Natural killer cell treated with Interleukin-12 subunit alpha and Interleukin-12 subunit beta and Interleukin-15 and Interleukin-18, amount 100 ng/mL, for 72 hours (primary cell): Measurements from ENCODE around the gene ATIC. TPM values are rescaled to one million over a fixed set of nuclear protein-coding genes. Genes with fewer than 3 reads are reported as not detected.

Experiments
- ATAC-seq, 2 donors: fragments of 150-1000 bp; cut with Tn5 transposase in 1 of 2; sonication (Bioruptor Pico), chemical (Tn5 transposase) in 1 of 2; 2 replicates each; pipeline ENCODE4 v1.10.0; 2021
- DNase-seq: peaks from one replicate; pipeline ENCODE4 v3.0.0; 2022; ENCODE audit warnings: low spot score
- H3K27ac Mint-ChIP-seq, 2 donors: 1 replicate in 1 of 2; 2 replicates in 1 of 2; pipeline ENCODE4 v1.8.0; 2022; ENCODE audit warnings: mixed read lengths in 2 of 2, mild to moderate bottlenecking in 1 of 2, moderate library complexity in 1 of 2
- H3K27me3 Mint-ChIP-seq, 2 donors: 1 replicate in 1 of 2; 2 replicates in 1 of 2; pipeline ENCODE4 v1.8.0; 2022; ENCODE audit warnings: mixed read lengths in 2 of 2
- H3K36me3 Mint-ChIP-seq: one replicate; pipeline ENCODE4 v1.8.0; 2022; ENCODE audit warnings: mixed read lengths
- H3K4me1 Mint-ChIP-seq, 2 donors: 1 replicate in 1 of 2; 2 replicates in 1 of 2; pipeline ENCODE4 v1.8.0; 2022; ENCODE audit warnings: low read depth in 2 of 2, mixed read lengths in 2 of 2, mild to moderate bottlenecking in 1 of 2
- H3K4me3 Mint-ChIP-seq: one replicate; pipeline ENCODE4 v1.8.0; 2022; ENCODE audit warnings: mixed read lengths
- H3K9me3 Mint-ChIP-seq: 2 replicates; pipeline ENCODE4 v1.8.0; 2022; ENCODE audit warnings: mixed read lengths
- total RNA-seq, 2 donors: library from RNA; stranded (reverse); gene quantifications; one replicate each; pipeline ENCODE4 v1.2.3, GENCODE V29; 2022

ATIC gene
- total RNA-seq, result 100 to 1,000 TPM; 112 to 199 TPM

DNA sequence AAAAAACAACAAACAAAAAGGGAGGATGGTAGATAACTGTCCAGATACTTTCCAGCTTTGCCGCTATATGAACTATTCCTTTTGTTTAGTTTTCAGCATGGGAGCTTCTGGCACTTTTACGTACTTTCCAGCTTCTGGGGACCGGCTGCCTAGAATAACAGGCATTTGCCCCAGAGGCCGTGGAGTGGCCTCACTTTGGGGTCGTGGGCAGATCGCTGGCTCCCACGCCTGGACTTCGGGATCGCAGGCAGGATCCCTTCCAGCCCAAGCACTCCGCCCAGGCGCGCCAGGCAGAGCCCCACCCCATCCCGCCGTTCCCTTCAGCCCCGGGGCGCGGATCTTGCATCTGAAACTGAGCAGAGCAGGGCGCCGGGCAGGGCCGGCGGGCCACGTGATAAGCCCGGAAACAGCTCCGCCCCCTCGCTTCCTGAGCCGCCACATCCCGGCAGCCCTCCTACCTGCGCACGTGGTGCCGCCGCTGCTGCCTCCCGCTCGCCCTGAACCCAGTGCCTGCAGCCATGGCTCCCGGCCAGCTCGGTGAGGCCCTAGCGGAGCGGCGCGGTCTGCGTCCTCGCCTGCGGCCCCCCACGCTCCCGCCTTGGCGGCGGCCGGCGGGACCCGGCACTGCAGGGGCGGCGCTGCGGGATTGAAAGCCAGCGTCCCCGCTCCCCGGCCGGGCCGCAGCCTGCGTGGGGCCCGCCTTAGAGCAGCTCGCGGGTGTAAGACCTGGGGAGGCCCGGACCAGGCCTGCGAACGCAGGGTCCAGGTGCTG, at the start of gene ATIC:
Gene ATIC, plus strand, starts transcription at position 435 of the 772 bp plus-strand sequence. Its CDS starts 84 bp downstream, at position 519.
- ATAC-seq (peak; percentile 99 to 100), DNase-seq (peak; percentile 95)
- Mint-ChIP-seq H3K27ac (peak within 1 kb of the TSS; percentile 67 to 81), H3K4me3 (peak within 1 kb of the TSS; percentile 88), H3K4me1 (peaks cover 14 to 22% of the 10 kb centered on the region in 2 donors), H3K9me3 (no peaks in the 10 kb centered on the region), H3K27me3 (no peaks in the 10 kb centered on the region), H3K36me3 (peaks cover 9% of the 10 kb centered on the region)

DNA sequence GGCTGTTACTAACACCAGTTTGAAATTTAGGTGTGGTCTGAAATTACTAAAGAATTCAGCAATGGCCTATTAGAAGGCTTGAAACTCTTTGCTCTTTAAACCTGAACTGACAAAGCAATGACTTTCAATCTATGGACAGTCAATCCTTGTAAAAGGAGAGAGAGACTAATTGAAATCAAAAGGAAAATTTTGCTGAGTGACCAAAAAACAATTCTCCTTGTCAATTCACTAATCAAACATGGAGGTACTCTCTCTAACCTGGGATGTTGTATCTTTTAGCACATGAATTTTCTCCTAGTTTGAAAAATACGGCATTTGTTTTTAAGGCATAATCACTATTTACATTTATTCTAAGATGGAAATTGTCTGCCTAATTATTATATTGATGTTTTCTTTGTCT, 49.6 kb upstream of the ATIC start:
- Mint-ChIP-seq H3K9me3 (no peaks in the 10 kb centered on the region), H3K4me3 (no peak overlapping the region), H3K27ac (no peak overlapping the region), H3K4me1 (no peaks in the 10 kb centered on the region), H3K36me3 (no peaks in the 10 kb centered on the region), H3K27me3 (peaks cover 11 to 15% of the 10 kb centered on the region in 2 donors)
- ATAC-seq (no peak), DNase-seq (no peak)

DNA sequence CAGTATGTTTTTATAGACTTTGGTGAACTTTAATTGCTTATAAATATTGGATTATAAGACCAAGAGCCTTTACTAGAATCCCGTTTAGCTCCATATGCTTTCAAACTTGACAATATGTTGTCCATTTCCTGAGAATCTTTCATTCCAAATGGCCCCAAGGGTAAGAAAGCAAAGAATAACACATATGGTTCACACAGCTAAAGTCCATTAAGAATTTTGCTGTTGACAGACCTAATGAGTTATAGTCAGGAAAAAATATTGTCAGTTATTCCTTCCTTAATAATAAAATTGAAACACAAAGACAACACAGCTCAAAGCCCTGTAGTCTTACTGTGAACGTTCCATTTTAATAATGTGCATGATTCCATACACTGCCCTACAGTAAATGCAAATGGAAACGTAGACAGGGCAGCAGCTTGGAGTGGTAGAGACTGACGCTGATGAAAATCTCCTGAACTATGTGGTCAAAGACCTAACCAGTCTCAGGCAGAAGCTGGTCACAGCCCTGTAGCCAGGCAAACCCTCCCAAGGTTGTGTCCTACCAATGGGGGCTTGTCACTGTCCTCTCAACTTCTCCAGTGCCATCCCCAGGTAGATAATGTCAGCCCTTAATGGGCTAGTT, 49.0 kb upstream of the ATIC start:
- Mint-ChIP-seq H3K27me3 (peaks cover 14 to 15% of the 10 kb centered on the region in 2 donors), H3K4me3 (no peak overlapping the region), H3K36me3 (no peaks in the 10 kb centered on the region), H3K4me1 (no peaks in the 10 kb centered on the region), H3K9me3 (no peaks in the 10 kb centered on the region), H3K27ac (no peak overlapping the region)
- ATAC-seq (no peak), DNase-seq (no peak)

DNA sequence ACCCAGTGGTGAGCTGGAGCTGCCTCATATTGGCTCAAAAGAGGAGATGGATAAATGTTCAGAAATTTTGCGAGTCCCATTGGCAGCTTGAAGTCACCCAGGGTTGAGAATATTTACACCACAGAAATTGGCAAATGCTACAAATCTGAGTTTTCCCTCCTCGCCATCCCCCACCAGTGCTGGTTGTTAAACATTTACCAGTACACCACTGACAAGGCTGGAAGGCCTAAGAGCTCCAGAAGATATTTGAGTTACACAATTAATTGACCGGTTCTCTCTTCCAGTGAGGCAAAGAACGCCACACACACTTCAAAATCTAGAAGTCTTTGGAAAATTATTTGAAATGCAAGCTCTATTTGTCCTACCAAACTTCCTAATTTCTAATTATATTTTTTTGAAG, 47.5 kb upstream of the ATIC start:
- DNase-seq (no peak), ATAC-seq (no peak)
- no peaks in the 10 kb centered on the region for H3K4me1 Mint-ChIP-seq
- no peak overlapping the region for H3K27ac Mint-ChIP-seq
- H3K9me3 Mint-ChIP-seq, result no peaks in the 10 kb centered on the region
- H3K4me3 Mint-ChIP-seq, result no peak overlapping the region
- peaks cover 9 to 14% of the 10 kb centered on the region in 2 donors for H3K27me3 Mint-ChIP-seq
- H3K36me3 Mint-ChIP-seq, result no peaks in the 10 kb centered on the region

DNA sequence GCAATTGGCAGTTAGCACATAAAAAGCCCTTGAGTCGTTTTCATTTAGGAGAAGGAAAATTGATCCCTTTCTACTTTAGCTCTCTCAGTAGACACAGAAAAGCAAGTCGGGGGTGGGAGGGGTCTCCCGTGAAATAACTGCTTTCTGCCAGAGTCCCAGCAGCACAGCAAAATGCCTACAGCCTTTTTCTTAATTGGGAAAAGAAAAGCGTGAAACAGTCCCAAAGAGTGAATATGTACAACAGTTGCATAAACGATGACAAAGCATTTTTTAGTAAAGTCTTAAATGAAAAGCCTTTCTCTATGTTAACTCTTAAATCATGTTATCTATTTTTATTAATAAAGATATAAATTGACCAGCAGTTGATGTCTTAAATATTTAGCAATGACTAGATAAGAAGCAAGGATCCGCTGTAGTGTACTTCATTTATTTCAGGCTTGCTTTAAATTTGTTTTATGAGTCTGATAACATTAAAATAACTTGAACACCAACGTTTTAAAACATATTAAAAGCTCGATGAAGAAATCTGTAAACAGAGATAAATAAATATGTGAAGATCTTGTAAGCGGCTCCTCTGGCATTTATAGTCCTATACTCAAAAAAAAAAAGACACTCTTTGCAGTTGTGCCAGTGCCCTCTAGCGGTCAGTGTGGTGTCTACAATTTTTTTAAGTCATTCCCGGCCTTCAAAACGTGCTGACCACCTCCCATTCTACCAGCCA, 42.3 kb upstream of the ATIC start:
- Mint-ChIP-seq H3K27ac (no peak overlapping the region), H3K4me3 (no peak overlapping the region), H3K27me3 (peaks cover 0 to 3% of the 10 kb centered on the region in 2 donors), H3K9me3 (no peaks in the 10 kb centered on the region), H3K36me3 (no peaks in the 10 kb centered on the region), H3K4me1 (no peaks in the 10 kb centered on the region)
- ATAC-seq, result no peak
- peak; percentile 68 for DNase-seq

DNA sequence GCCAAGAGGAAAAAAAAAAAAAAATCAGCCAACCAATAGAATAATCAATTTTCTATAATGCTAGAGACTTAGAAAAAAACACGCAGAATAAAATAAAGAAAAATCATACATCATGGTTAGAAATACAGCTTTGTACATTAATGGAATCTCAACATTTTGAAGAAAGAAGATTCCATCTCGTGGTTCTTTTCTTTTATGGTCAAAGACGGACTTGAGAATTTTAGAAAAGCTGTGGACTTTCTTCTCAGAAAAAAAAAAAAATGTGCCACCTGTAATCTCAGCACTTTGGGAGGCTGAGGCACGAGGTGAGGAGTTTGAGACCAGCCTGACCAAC, 41.8 kb upstream of the ATIC start:
- DNase-seq, result no peak
- no peaks in the 10 kb centered on the region for H3K36me3 Mint-ChIP-seq

DNA sequence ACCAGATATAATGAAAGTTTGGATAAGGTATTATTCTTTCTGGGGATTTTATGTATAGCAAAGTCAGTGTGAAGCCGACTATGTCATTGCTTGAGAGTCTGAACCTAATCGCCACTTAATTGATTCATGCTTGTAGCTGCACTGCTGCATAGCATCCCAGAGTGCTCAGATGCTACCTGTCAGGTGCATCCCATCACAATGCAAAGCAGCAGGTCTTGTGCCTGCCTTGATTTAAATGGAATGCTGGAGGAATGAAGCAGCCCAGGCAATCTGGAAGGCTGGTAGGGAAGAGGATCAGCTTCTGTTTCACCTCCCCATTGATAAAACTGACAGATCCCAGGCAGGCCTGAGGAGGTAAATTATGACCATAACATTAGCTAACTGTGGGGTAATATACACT, 40.4 kb upstream of the ATIC start:
- no peaks in the 10 kb centered on the region for H3K36me3 Mint-ChIP-seq
- peaks cover 0 to 3% of the 10 kb centered on the region in 2 donors for H3K27me3 Mint-ChIP-seq
- H3K9me3 Mint-ChIP-seq, result no peaks in the 10 kb centered on the region
- H3K4me3 Mint-ChIP-seq, result no peak overlapping the region
- ATAC-seq, result no peak
- H3K4me1 Mint-ChIP-seq, result no peaks in the 10 kb centered on the region
- H3K27ac Mint-ChIP-seq, result no peak overlapping the region
- DNase-seq, result no peak

More for the DNA sequence above, 41.8 kb upstream of the ATIC start:
- H3K9me3 Mint-ChIP-seq, result no peaks in the 10 kb centered on the region
- H3K27ac Mint-ChIP-seq, result no peak overlapping the region
- no peak for ATAC-seq
- no peaks in the 10 kb centered on the region for H3K4me1 Mint-ChIP-seq
- peaks cover 0 to 3% of the 10 kb centered on the region in 2 donors for H3K27me3 Mint-ChIP-seq
- no peak overlapping the region for H3K4me3 Mint-ChIP-seq

DNA sequence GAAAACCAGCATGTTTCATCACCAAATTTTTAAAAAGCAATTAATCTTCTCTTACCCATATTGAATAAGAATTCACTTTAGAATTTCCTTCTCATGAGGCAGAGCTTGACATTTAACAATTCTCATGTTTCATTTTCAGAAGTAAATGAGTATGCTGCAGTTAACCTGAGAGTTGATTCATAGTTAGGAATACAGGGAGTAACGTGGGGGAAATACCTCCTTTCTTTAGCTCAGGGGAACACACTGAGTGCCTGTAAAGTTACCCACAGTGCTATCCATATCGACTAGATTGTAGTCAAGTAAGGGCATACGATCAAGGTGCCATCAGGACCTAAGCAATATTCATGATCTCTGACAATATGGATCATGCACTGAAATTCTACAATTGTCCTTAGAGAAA, 38.9 kb upstream of the ATIC start:
- DNase-seq, result no peak
- H3K27me3 Mint-ChIP-seq, result no peaks in the 10 kb centered on the region
- no peaks in the 10 kb centered on the region for H3K4me1 Mint-ChIP-seq
- H3K27ac Mint-ChIP-seq, result no peak overlapping the region
- H3K36me3 Mint-ChIP-seq, result no peaks in the 10 kb centered on the region
- no peaks in the 10 kb centered on the region for H3K9me3 Mint-ChIP-seq
- ATAC-seq, result no peak
- H3K4me3 Mint-ChIP-seq, result no peak overlapping the region

GRCh38 chr2:215274829-215275228, 37.0 kb upstream of the ATIC start:
- Mint-ChIP-seq H3K4me3 (no peak overlapping the region), H3K9me3 (no peaks in the 10 kb centered on the region), H3K27ac (no peak overlapping the region), H3K27me3 (no peaks in the 10 kb centered on the region), H3K36me3 (no peaks in the 10 kb centered on the region), H3K4me1 (no peaks in the 10 kb centered on the region)
- ATAC-seq, result no peak
- no peak for DNase-seq

- no peaks in the 10 kb centered on the region for H3K36me3 Mint-ChIP-seq
- ATAC-seq (no peak), DNase-seq (no peak)
- no peaks in the 10 kb centered on the region for H3K27me3 Mint-ChIP-seq
- peaks cover 0 to 4% of the 10 kb centered on the region in 2 donors for H3K4me1 Mint-ChIP-seq
- no peaks in the 10 kb centered on the region for H3K9me3 Mint-ChIP-seq
- no peak overlapping the region for H3K4me3 Mint-ChIP-seq
- no peak overlapping the region for H3K27ac Mint-ChIP-seq
These were observed 36.0 kb upstream of the ATIC start for GRCh38 chr2:215275824-215276223.

DNA sequence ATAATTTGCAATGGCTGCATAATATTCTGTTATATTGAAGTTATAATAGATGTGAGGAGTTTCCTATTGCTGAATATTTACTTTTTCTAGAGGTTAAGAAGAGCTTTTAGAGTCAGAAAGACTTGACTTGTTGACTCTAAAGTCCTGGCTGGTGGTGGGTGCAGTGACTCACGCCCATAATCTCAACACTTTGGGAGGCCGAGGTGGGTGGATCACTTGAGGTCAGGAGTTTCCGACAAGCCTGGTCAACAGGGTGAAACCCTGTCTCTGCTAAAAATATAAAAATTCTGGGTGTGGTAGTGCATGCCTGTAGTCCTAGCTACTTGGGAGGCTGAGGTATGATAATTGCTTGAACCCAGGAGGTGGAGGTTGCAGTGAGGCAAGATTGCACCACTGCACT, 33.9 kb upstream of the ATIC start:
- H3K27ac Mint-ChIP-seq, result no peak overlapping the region
- DNase-seq (no peak), ATAC-seq (no peak)
- no peaks in the 10 kb centered on the region for H3K36me3 Mint-ChIP-seq
- H3K27me3 Mint-ChIP-seq, result no peaks in the 10 kb centered on the region
- H3K4me3 Mint-ChIP-seq, result no peak overlapping the region
- peaks cover 0 to 4% of the 10 kb centered on the region in 2 donors for H3K4me1 Mint-ChIP-seq
- H3K9me3 Mint-ChIP-seq, result no peaks in the 10 kb centered on the region

DNA sequence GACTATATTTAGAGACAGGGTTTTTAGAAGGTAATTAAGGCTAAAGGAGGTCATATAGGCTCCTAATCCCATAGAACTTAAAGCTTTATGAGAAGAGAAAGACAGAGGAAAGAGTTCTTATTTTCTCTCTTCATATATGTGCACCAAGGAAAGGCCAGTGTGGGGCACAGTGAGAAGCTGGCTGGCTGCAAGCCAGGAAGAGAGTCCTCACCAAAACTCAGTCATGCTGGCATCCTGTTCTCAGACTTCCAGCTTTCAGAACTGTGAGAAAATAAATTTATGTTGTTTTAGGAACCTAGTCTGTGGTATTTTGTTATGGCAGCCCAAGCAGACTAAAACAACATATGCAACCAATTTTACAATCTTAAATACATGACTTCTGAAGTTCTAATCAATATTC, 31.5 kb upstream of the ATIC start:
- no peak for ATAC-seq
- H3K27me3 Mint-ChIP-seq, result no peaks in the 10 kb centered on the region
- H3K27ac Mint-ChIP-seq, result no peak overlapping the region

GRCh38 chr2:215283221-215283620, 28.6 kb upstream of the ATIC start:
- ATAC-seq (no peak), DNase-seq (no peak)
- H3K27ac Mint-ChIP-seq, result no peak overlapping the region
- no peak overlapping the region for H3K4me3 Mint-ChIP-seq
- H3K4me1 Mint-ChIP-seq, result peaks cover 0 to 4% of the 10 kb centered on the region in 2 donors
- H3K27me3 Mint-ChIP-seq, result peaks cover 0 to 4% of the 10 kb centered on the region in 2 donors
- no peaks in the 10 kb centered on the region for H3K36me3 Mint-ChIP-seq
- no peaks in the 10 kb centered on the region for H3K9me3 Mint-ChIP-seq

More for the DNA sequence above, 31.5 kb upstream of the ATIC start:
- Mint-ChIP-seq H3K36me3 (no peaks in the 10 kb centered on the region), H3K4me3 (no peak overlapping the region), H3K9me3 (no peaks in the 10 kb centered on the region), H3K4me1 (peaks cover 0 to 4% of the 10 kb centered on the region in 2 donors)
- no peak for DNase-seq

DNA sequence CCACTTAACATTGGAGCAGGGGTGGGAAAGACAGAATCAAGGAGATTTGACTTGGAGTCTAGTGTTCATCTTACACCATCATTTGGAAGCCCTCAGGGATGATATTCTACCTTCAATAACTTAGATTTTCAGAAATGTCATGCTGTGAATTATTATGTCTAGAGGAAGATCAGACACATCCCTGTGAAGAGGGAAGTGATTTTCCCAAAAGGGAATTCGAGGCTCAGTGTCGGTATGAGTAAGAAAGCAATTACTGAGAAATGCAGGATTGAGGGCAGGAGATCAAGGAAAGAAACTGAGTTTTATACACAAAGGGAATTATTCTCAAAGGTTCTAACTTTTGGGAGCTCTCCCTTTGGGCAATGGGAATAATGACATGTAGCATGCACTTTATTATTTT, 25.6 kb upstream of the ATIC start:
- no peak for ATAC-seq
- Mint-ChIP-seq H3K4me3 (no peak overlapping the region), H3K9me3 (no peaks in the 10 kb centered on the region), H3K4me1 (no peaks in the 10 kb centered on the region), H3K27ac (no peak overlapping the region), H3K36me3 (no peaks in the 10 kb centered on the region), H3K27me3 (peaks cover 0 to 6% of the 10 kb centered on the region in 2 donors)
- DNase-seq, result no peak
